CD4-positive, alpha-beta T cell (primary cell): ENCODE data around the gene CEP70. TPM values are rescaled to one million over a fixed set of nuclear protein-coding genes. Genes with fewer than 3 reads are reported as not detected.
"Not testable (repeated sequence)": the region's sequence is repeated elsewhere in the genome, so short reads cannot be mapped to it uniquely, and the experiment has no call there.

Source experiments
- ATAC-seq: fragments of 200-7000 bp; cut with Tn5 transposase; one replicate; pipeline ENCODE4 v1.10.0; 2022; ENCODE audit warnings: mild to moderate bottlenecking; ENCODE audit not compliant: poor library complexity
- CTCF ChIA-PET: fragments of 350-600 bp; sonication (Branson Sonifier 250); formaldehyde crosslinking; loops from one replicate; lab custom pipeline; 2021; ENCODE audit warnings: antibody characterized with exemption, inconsistent platforms; lab: Charles Lee
- POLR2A ChIA-PET: fragments of 350-600 bp; sonication (Branson Sonifier 250); formaldehyde crosslinking; loops from one replicate; lab custom pipeline; 2021; ENCODE audit warnings: antibody characterized with exemption, inconsistent platforms; lab: Charles Lee
- DNase-seq, 14 experiments: peaks; one replicate each; pipeline ENCODE4 v3.0.0-alpha.2; 2013 to 2020; ENCODE audit warnings: mixed read lengths in 2 of 14
- H3K27ac ChIP-seq, 2 donors: one replicate each; pipeline versions ENCODE4 v1.5.1 to v1.7.0; 2013; ENCODE audit warnings: low read length in 2 of 2, low read depth in 1 of 2, mild to moderate bottlenecking in 1 of 2
- H3K27me3 ChIP-seq, 2 experiments: 1 replicate in 1 of 2; 2 replicates in 1 of 2; pipeline versions ENCODE4 v1.6.1 to v1.7.0; 2013; ENCODE audit warnings: low read length in 2 of 2, control low read depth in 1 of 2, mild to moderate bottlenecking in 1 of 2, moderate library complexity in 1 of 2; ENCODE audit not compliant: insufficient read depth in 2 of 2, control insufficient read depth in 1 of 2
- H3K36me3 ChIP-seq: one replicate; pipeline ENCODE4 v1.6.1; 2013; ENCODE audit warnings: low read length, control low read depth; ENCODE audit not compliant: insufficient read depth
- H3K4me1 ChIP-seq: one replicate; pipeline ENCODE4 v1.6.1; 2013; ENCODE audit warnings: low read length, control low read depth; ENCODE audit not compliant: insufficient read depth
- H3K4me3 ChIP-seq: one replicate; pipeline ENCODE4 v1.5.1; 2013; ENCODE audit warnings: mild to moderate bottlenecking, low read length, moderate library complexity
- H3K9me3 ChIP-seq, 2 experiments: 1 replicate in 1 of 2; 2 replicates in 1 of 2; pipeline versions ENCODE4 v1.6.1 to v1.7.0; 2013; ENCODE audit warnings: low read length in 2 of 2, mild to moderate bottlenecking in 2 of 2, control low read depth in 1 of 2, moderate library complexity in 1 of 2; ENCODE audit not compliant: control insufficient read depth in 1 of 2, insufficient read depth in 1 of 2
- H3K27ac Mint-ChIP-seq: one replicate; pipeline ENCODE4 v1.8.0; 2020; ENCODE audit warnings: mixed read lengths
- H3K27me3 Mint-ChIP-seq: one replicate; pipeline ENCODE4 v1.8.0; 2021; ENCODE audit warnings: mixed read lengths
- H3K36me3 Mint-ChIP-seq: one replicate; pipeline ENCODE4 v1.8.0; 2021; ENCODE audit warnings: low read depth, mixed read lengths
- H3K4me1 Mint-ChIP-seq: one replicate; pipeline ENCODE4 v1.8.0; 2021; ENCODE audit warnings: low read depth, mixed read lengths
- H3K4me3 Mint-ChIP-seq: one replicate; pipeline ENCODE4 v1.8.0; 2020; ENCODE audit warnings: mild to moderate bottlenecking, mixed read lengths
- H3K9me3 Mint-ChIP-seq: one replicate; pipeline ENCODE4 v1.8.0; 2020; ENCODE audit warnings: mixed read lengths
- CTCF ChIP-seq: fragments of 200-600 bp; IDR thresholded peaks from one replicate; pipeline ENCODE4 v1.8.0; 2022; ENCODE audit warnings: antibody characterized with exemption, mild to moderate bottlenecking
- intact Hi-C, 2 experiments: fragments of 100-400 bp; cut with DNase I in 1 of 2; cut with micrococcal nuclease in 1 of 2; formaldehyde crosslinking; loops; one replicate each; pipeline versions ENCODE4 v1.15.1 to v1.9.0; 2023 to 2025; cut with DNase I, micrococcal nuclease
- total RNA-seq, 174 experiments: library from RNA in 2 of 174; stranded (reverse) in 2 of 174; gene quantifications; one replicate each; pipeline ENCODE4 v1.2.3 and lab custom pipeline; 2021 to 2026

The CEP70 gene
- total RNA-seq, 2 experiments from 2014 or later: 21.5 to 23.0 TPM

- H3K4me1 Mint-ChIP-seq: no peaks in the 10 kb centered on the region
- no peak overlapping the region for H3K4me3 Mint-ChIP-seq
- H3K27me3 Mint-ChIP-seq: no peaks in the 10 kb centered on the region
- H3K27ac Mint-ChIP-seq: no peak overlapping the region
- H3K36me3 ChIP-seq: peaks cover 7% of the 10 kb centered on the region
- H3K27ac ChIP-seq: no peak overlapping the region
- no peak overlapping the region for H3K4me3 ChIP-seq
- no peaks in the 10 kb centered on the region for H3K27me3 ChIP-seq
- H3K36me3 Mint-ChIP-seq: peaks cover 87% of the 10 kb centered on the region
- H3K4me1 ChIP-seq: no peaks in the 10 kb centered on the region
- TF ChIP-seq CTCF: no peak
- peaks cover 22% of the 10 kb centered on the region for H3K9me3 Mint-ChIP-seq
- ATAC-seq (no peak), DNase-seq (no peak)
- intact Hi-C loops: no loop called here
- ChIA-PET CTCF (no interaction called here), POLR2A (no interaction called here)
- peaks cover 25 to 32% of the 10 kb centered on the region in 2 experiments for H3K9me3 ChIP-seq
Measured at GRCh38 chr3:138539352-138539751, 54.7 kb downstream of the CEP70 start.

GRCh38 chr3:138521445-138521844, 72.6 kb downstream of the CEP70 start:
- CTCF ChIA-PET: not testable (repeated sequence)

GRCh38 chr3:138513090-138513843, 80.8 kb downstream of the CEP70 start:
- no peak for TF ChIP-seq CTCF
- Mint-ChIP-seq H3K27ac (no peak overlapping the region), H3K36me3 (peaks cover 41% of the 10 kb centered on the region), H3K27me3 (no peaks in the 10 kb centered on the region), H3K9me3 (no peaks in the 10 kb centered on the region), H3K4me3 (no peak overlapping the region), H3K4me1 (no peaks in the 10 kb centered on the region)
- Histone ChIP-seq H3K4me1 (no peaks in the 10 kb centered on the region), H3K27ac (no peak overlapping the region), H3K27me3 (no peaks in the 10 kb centered on the region), H3K36me3 (peaks cover 2% of the 10 kb centered on the region), H3K9me3 (peaks cover 0 to 12% of the 10 kb centered on the region in 2 experiments), H3K4me3 (no peak overlapping the region)
- POLR2A ChIA-PET: no interaction called here
- CTCF ChIA-PET: no interaction called here
- DNase-seq (no peak), ATAC-seq (no peak)
- intact Hi-C loops: no loop called here

More at GRCh38 chr3:138521445-138521844, 72.6 kb downstream of the CEP70 start:
- ATAC-seq, POLR2A ChIA-PET, H3K4me3 Mint-ChIP-seq, H3K4me3 ChIP-seq, H3K4me1 ChIP-seq, H3K36me3 ChIP-seq, H3K9me3 Mint-ChIP-seq, H3K27me3 ChIP-seq, H3K27me3 Mint-ChIP-seq, intact Hi-C loops, H3K27ac ChIP-seq, H3K27ac Mint-ChIP-seq, DNase-seq, H3K4me1 Mint-ChIP-seq: not testable (repeated sequence)
- H3K36me3 Mint-ChIP-seq: peaks cover 79% of the 10 kb centered on the region
- peaks cover 0 to 23% of the 10 kb centered on the region in 2 experiments for H3K9me3 ChIP-seq

GRCh38 chr3:138511945-138512344, 82.1 kb downstream of the CEP70 start:
- intact Hi-C loops: no loop called here
- CTCF ChIA-PET: no interaction called here
- peaks cover 39% of the 10 kb centered on the region for H3K36me3 Mint-ChIP-seq
- POLR2A ChIA-PET: no interaction called here
- Histone ChIP-seq H3K9me3 (no peaks in the 10 kb centered on the region), H3K27ac (no peak overlapping the region), H3K36me3 (peaks cover 4% of the 10 kb centered on the region), H3K4me3 (no peak overlapping the region), H3K4me1 (no peaks in the 10 kb centered on the region), H3K27me3 (no peaks in the 10 kb centered on the region)
- no peak overlapping the region for H3K27ac Mint-ChIP-seq
- ATAC-seq: no peak
- no peaks in the 10 kb centered on the region for H3K27me3 Mint-ChIP-seq
- TF ChIP-seq CTCF: no peak
- H3K9me3 Mint-ChIP-seq: no peaks in the 10 kb centered on the region
- H3K4me1 Mint-ChIP-seq: no peaks in the 10 kb centered on the region
- DNase-seq: no peak
- no peak overlapping the region for H3K4me3 Mint-ChIP-seq
